Stimulated activated CD4-positive, alpha-beta T cell treated with anti-CD3 and anti-CD28 coated beads, Interleukin-2, amount 100 ng/mL, for 24 hours (primary cell): ENCODE data around the gene OSBPL9.

Source experiments
- DNase-seq, 2 donors: peaks; one replicate each; pipeline ENCODE4 v3.0.0-alpha.2; 2020

The OSBPL9 gene, protein sequence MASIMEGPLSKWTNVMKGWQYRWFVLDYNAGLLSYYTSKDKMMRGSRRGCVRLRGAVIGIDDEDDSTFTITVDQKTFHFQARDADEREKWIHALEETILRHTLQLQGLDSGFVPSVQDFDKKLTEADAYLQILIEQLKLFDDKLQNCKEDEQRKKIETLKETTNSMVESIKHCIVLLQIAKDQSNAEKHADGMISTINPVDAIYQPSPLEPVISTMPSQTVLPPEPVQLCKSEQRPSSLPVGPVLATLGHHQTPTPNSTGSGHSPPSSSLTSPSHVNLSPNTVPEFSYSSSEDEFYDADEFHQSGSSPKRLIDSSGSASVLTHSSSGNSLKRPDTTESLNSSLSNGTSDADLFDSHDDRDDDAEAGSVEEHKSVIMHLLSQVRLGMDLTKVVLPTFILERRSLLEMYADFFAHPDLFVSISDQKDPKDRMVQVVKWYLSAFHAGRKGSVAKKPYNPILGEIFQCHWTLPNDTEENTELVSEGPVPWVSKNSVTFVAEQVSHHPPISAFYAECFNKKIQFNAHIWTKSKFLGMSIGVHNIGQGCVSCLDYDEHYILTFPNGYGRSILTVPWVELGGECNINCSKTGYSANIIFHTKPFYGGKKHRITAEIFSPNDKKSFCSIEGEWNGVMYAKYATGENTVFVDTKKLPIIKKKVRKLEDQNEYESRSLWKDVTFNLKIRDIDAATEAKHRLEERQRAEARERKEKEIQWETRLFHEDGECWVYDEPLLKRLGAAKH

DNA sequence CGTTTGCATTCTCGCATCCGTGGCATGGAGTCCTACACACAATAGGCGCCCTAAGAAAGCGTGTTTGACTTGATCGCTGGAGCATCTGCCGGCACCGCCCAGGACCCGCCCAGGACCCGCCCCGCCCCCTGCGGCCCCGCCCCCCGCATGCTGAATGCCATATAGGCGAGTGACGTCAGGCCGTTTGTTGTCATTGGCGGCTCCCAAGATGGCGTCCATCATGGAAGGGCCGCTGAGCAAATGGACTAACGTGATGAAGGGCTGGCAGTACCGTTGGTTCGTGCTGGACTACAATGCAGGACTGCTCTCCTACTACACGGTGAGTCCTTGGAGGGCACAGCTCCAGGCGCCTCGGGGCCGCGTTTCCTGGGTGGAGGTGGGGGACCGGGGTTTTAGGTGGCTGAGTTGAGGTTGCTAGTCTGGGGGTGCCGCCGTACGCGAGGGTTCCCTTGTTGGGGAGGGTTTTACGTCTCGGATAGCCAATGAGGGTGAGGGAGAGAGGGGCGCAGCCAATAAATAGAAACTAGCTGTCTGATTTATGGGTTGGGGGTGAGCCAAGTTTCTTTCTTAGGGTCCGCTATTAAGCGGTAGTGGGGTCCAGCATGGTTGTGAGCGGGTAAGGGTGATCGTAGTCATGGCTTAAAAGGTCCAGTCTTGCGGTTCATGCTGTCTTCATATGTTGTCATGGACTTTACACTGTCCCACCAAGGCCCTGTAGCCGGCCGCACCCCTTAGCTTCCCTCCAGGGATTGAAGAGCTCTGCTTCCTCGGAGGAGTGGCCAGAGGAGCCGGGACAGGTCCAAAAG lies at the start of gene OSBPL9:
OSBPL9 (plus strand) TSS at position 190 of the 806 bp plus-strand sequence; CDS start at position 209, 19 bp downstream.
- peak; percentile 83 to 87 for DNase-seq

DNA sequence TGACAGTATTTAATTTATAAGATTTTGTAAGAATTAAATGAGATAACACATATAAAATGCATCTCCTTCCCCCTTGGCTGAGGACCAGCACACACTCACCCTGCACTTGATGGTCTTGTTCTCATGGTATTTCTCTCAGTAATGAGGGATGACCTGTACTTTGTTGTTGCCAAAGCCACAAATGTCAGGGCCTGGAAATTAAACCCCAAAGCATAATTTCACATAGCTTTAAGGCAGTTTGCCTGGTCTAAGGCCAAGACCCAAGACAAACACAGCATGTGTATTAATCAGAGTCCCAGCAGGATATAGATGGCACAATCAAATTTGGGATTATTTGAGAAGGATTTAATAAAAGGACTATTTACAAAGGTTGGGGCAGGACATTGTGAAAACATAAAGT lies 49.2 kb upstream of the OSBPL9 start:
- DNase-seq = no peak

DNA sequence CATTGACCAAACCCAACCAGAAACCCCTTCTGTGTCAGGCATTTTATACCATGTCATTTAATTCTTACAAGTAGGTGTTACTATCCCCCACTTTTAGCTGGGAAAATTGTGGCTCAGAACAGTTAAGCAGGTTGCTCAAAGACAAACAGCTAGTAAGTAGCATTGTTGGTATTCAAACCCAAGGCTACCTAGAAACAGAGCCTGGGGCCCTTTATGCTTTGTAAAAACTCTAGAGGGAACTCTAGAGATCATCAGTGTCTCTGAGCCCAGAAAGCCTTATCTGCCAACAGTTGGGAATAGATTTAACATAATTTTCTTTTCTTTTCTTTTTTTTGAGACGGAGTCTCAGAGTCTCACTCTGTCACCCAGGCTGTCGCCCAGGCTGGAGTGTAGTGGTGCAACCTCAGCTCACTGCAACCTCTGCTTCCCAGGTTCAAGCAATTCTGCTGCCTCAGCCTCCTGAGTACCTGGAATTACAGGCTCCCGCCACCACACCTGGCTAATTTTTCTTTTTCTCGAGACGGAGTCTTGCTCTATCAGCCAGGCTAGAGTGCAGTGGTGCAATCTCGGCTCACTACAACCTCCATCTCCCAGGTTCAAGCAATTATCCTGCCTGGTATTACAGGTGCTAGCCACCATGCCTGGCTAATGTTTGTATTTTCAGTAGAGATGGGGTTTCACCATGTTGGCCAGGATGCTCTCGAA lies 48.5 kb upstream of the OSBPL9 start:
- DNase-seq = no peak

DNA sequence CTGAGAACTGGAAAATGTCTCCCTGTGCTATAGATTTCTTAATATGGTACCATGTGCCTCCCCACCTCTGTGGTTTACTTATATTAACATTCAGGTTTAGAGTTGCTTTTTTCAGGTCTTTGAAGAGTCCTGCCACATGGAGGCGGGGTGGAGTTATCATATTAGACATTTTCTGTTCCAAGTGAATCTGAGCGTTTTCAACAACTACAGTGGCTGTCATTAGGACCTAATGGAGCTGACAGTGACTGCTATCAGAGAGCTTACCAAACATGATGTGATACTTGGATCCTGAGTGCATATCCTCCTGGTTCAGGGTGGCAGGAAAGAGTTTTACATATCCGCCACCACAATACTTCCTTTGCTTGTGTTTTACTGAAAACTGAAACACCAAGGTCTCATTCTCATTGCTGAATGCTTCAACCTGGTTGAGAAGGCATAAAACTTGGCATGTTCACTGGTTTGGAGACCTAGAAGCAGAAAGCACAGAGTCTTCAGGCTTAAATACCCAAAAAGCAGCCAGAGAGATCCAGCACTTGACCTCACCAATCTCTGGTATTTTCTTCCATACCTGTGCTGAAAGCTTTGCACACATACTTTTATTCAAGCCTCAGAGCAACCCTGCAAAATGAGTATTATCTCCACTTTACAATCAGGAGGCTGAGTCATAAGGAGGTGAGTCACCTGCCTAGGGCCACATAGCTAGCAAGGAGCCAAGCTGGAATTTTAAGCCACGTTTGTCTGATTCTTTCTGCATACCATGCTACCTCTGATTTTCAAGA lies 47.4 kb upstream of the OSBPL9 start:
- peak; percentile 34 to 55 for DNase-seq

DNA sequence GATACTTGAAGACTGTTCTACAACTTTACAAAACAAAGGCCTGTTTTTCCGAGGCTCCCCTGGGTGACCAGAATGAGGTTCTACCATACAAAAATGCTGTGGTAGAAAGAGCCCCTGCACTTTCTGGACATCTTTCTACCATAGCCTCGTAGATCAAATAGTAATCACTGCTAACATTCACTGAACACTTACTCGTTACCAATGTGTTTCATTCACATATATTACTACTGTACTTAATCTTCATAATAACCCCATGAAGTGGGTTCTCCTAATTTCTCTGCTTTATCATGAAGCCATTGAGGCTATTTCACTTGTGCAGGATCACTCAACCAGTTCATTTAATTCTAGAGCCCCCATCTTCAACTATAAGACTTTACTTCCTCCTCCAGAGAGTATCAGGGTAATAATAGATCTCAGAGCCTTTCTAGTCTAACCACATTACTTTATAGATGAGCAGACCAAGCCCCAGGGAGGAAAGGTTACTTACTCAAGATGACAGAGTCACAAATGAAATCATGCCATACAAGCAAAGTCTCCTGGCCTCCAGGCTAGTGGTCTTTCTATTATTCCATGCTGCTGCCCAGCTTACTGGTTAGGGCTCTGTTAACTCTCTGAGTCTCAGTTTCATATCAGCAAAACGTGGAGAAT lies 46.7 kb upstream of the OSBPL9 start:
- DNase-seq = no peak

DNA sequence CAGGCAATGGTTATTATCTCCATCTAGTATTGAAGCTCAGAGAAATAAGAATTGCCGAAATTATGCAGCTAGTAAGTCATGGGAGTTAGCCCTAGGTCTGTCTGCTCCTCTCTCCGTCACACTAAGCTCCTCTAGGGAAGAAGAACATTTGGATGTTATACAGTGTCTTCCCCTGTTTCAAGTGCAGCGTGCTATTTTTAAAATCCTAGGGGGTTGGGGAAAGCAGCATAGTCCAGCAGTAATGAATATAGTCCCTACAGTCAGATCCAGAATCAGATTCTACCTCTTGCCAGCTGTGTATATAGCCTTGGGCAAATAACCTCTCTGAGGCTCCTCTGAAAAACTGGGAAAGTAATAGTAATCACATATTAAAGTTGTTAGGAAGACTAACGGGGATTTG lies 44.5 kb upstream of the OSBPL9 start:
- DNase-seq = no peak

DNA sequence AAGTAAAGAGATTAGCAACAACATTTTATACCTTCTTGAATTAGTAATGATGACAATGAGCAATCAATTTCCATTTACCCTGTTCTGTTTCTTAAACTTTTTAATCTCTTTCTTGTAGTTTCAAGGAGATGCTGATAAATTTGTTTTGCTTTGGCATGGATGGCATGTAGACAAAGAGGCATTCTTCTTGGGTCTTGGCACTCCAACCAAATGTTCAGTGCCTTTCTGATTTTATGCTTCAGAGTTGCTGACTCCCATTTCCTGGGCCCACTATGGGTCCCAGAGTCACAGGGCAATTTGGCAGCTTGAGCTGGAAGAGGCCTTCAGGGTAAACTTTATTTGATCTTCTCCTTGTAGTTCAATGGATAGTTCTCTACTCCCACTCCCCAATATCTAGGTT lies 42.1 kb upstream of the OSBPL9 start:
- DNase-seq = no peak

DNA sequence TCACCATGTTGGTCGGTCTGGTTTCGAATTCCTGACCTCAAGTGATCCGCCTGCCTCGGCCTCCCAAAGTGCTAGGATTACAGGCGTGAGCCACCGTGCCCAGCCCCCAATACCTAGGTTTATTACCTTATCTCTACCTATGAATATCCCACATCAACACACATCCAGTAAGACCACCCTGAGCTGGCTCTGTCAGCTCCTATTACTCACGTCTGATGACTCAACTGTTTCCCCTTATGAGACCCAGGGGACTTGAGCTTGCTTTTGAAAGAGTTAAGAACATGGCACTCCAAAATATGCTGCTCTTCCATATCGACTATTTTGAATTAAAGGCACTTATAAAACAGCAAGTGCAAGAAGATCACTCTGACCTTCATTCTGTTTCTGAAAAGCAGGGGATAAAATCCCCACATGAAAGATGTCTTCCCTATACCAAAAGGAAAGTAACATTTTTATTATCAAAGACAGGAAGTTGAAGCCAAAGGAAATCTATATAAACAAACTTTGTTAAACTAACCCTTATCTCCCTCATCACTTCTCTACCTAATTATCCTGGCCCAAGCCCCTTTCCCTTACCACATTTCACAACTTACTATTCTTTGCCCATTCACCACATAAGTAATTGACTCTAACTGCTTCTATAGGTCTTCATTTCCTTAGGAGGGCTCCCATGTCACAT lies 41.3 kb upstream of the OSBPL9 start:
- DNase-seq = no peak

DNA sequence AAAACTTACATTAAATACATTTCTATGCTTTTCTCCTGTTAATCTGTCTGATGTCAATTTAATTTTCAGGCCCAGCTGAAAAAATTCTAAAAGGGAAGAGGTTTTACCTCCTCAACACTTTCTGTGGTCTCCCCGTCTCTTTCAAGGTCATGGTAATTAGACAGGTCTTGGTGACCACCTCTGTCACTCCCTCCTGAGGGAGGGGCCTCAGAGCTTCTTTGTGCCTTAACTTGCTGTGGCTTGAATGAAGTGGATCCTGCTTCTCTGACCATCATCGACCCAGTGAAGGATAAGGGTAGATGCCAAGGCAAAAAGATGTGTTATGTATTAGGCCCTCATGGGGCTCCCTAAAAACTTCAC lies 40.8 kb upstream of the OSBPL9 start:
- no peak for DNase-seq

DNA sequence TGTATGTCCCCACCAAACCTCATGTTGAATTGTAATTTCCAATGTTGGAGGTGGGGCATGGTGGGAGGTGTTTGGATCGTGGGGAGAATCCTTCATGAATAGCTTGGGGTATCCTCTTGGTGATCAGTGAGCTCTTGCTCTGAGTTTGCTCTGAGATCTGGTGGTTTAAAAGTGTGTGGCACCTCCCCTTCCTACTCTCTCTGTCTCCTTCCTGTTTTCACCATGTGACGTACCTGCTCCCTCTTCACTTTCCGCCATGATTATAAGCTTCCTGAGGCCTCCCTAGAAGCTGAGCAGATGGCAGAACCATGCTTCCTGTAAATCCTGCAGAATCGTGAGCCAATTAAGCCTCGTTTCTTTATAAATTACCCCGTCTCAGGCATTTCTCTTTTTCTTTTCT lies 40.0 kb upstream of the OSBPL9 start:
- no peak for DNase-seq

DNA sequence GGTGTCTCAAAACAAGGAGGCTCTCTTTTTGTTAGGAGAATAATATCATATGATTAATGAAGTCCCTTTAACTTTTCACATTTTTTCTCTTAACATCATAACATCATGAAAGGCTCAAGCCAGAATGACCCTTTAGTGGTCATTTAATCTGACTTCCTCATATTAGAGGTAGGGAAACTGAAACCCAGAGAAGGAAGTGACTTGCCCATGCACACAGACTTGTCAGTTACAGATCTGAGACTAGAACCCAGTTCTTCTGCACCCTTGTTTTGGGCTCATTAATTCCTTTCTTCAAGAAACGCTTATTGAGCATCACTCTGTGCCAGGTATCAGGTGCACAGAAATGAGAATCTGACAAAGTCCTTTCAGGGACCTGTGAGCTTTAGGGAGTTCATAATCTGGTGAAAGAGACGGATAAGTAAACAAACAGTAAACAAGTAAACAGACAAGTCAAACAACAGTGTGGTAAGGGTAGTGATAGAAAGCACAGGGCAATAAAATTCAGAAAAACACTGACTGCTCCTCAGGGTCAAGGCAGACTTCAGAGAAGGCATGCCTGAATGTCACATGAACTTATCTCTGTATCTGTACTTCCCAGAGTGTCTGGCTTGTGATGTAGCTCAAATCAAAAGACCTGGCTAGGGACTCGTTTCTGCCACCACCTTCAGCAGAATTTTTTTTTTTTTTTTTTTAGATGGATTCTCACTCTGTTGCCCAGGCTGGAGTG lies 38.3 kb upstream of the OSBPL9 start:
- DNase-seq = no peak

DNA sequence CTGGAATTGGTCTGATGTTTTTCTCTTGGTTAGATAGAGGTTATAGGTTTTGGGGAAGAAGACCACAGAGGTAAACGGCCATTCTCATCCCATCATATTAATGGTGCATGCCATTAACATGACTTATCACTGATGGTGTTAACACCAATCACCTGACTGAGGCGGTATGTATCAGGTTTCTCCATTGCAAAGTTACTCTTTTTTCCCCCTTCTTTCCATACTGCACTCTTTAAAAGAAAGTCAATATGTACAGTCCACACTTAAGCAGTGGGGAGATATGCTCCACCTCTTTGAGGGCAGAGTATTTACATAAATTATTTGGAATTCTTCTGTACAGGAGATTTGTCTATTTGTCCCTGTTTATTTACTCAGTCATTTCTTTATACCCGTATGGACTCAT lies 35.7 kb upstream of the OSBPL9 start:
- DNase-seq = no peak

DNA sequence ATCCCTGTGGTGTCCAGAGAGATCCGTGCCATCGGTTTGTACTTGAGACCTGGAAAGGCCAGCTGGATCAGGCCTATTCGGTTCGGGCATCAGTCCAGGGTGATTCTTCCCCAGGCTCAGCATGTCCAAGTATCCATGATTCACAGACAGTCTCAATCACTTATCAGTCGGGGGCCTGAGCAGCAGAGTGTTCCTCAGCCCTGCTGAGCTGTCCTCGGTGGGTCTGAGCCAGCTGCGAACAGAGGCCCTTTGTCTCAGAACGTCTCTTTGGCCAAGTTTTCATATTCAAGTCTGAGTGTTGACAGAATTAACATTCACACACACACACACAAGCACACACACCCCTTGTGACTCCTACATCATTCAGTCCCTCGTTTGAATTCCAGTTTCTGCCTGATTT lies 33.4 kb upstream of the OSBPL9 start:
- DNase-seq = no peak

DNA sequence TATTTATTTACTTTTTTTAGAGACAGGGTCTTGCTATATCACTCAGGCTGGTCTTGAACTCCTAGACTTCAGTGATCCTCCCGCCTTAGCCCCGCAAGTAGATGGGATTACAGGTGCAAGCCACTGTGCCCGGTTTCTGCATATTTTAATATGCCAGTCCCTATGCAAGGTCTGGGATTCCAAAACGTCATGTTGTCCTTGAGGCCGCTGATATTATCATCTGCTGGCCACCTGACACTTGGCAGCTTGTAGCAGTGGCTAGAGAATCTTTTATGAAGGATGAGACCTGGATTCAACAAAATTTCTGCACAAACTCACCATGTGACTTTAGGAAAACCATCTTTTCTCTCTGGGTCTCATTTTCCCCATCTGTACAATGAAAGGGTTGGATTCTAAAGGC lies 32.9 kb upstream of the OSBPL9 start:
- no peak for DNase-seq

DNA sequence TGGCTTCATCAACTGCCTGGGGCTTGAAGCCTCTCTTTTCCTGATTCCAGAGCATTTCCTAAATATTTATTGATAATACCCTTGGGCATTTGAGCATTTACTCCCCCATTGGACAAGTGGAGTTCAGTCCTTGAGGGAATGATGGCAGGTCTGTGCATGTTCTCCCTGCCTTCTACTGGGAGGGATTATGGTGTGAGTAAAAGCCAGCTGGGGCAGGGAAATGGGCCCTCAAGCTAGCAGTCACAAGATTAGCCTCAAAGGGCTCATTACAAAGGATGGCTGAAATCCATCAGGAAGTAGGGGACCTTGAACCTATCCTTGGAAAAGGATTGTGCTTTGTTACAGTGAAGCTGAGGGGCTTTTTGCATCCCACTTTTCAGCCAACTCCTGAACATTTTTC lies 24.2 kb upstream of the OSBPL9 start:
- no peak for DNase-seq

DNA sequence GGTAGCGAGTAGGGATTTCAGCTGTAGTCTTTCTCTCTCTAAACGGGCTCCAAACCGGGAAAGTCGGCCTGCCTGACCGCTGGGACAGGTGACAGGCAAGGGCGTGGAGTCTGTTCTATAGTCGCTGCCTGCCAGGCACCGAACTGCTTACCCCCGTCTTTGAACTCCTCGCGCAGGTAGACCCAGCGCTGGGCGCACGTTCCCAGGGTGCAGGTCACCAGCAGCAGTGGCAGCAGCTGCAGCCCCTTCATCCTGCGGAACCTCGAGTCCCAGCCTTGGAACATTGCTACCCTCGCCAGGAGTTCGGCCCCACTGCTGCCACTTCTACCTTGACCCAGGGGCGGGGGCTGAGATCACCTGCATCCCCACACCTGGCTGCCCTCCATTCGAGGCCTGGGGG lies 22.2 kb upstream of the OSBPL9 start:
- DNase-seq = no peak

DNA sequence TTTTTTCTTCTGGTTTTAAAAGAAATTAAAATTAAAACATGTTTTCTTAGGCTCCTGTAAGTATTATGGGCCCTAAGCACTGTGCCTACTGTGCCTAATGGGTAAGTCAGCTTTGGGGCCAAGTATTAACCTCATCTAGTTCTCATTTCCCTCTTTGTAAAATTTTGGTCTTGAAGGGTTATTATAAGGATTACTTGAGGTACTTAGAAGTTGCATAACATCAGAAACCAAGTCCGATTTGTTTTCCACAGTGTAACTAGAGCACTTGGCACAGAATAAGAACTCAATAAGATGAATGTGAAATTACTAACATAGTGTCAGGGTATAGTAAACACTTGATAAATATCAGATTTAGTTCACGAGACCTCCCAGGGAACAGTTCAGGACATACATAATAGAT lies 16.4 kb upstream of the OSBPL9 start:
- no peak for DNase-seq

DNA sequence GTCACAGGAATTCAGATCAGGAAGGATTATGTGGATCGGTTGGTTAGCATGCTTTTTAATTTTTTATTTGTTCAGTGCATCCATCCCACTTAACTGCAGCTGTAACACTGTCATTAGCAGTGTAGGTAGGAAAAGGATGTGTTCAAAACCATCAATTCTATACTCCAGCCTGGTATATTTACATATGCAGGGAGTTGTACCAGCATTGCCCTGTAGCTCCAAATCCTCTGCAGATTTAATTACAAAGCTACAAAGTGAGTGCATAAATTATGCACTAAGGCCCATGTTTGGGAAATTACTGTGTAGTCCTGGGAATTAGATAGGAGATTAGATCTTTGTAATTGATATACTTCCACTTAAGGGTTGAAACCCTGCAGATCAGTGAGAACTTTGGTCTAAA lies 15.9 kb upstream of the OSBPL9 start:
- no peak for DNase-seq

DNA sequence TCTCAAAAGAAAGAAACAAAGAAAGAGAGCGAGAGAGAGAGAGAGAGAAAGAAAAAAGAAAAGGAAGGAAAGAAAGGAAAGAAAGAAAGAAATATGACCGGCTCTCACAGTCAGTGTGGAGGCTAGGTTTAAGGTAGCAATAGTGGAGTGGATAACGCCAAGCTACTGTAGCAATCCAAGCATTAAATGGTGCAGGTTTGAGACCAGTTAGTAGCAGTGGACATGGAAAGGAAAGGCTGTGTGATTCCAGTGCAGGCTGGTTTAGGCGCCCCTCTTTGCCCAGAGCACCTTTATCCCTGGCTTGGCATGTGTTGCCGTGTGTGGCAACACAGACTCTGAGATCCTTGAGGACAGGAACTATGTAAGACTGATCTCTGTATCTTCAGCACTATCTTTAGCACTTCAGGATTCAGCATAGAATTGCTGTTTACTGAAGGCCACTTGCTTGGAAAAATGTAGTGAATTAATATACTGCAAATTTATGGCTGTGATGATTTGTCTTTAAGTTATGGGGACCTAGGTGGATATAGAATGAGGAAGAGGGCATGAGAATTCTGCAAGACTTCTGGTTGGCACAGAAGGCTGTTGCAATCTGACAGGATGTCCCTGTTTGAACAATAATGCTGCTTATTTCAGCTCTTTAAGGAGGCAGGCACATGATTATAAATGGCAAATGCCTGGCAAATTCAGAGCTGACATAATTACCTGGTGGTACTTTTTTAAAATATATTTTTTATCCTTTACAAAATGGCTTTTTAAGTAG lies 10.8 kb upstream of the OSBPL9 start:
- DNase-seq = no peak

DNA sequence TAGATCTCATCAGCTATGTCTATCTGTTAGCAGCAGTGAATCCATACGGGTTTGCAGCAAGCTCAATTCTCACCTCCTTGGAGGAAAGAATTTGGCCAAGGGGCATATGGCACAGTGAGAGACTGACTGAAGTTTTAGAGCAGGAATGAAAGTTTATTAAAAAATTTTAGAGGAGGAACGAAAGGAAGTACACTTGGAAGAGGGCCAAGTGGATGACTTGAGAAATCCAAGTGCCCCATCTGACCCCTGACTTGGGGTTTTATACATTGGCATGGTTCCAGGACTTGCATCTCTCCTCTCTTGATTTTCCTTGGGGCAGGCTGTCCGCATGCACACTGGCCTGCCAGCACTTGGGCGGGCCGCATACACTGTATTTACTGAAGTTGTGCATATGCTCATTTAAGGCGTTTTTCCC lies 9.2 kb upstream of the OSBPL9 start:
- DNase-seq = no peak
